DND-41 (cell line): Measurements from ENCODE around the gene DRC3.

Experiments
- ATAC-seq: fragments of 200-7000 bp; cut with Tn5 transposase; 3 replicates; pipeline ENCODE4 v1.9.1; 2021; ENCODE audit warnings: low read depth; ENCODE audit not compliant: insufficient read depth
- DNase-seq: peaks from one replicate; pipeline ENCODE4 v3.0.0-alpha.2; 2020
- H2AFZ ChIP-seq: 2 replicates; pipeline ENCODE4 v1.6.0; 2012; ENCODE audit warnings: low read depth, low read length
- H3K27ac ChIP-seq: 2 replicates; pipeline ENCODE4 v1.5.1; 2012; ENCODE audit warnings: low read length, inconsistent platforms
- H3K27me3 ChIP-seq: fragments of 200-600 bp; sonication (generic); 2 replicates; pipeline ENCODE4 v1.6.0; 2012; ENCODE audit warnings: low read length, mild to moderate bottlenecking, inconsistent platforms; ENCODE audit not compliant: insufficient read depth, poor library complexity
- H3K36me3 ChIP-seq: 2 replicates; pipeline ENCODE4 v1.5.1; 2012; ENCODE audit warnings: low read length, inconsistent platforms; ENCODE audit not compliant: insufficient read depth
- H3K4me1 ChIP-seq: 2 replicates; pipeline ENCODE4 v1.5.1; 2012; ENCODE audit warnings: mild to moderate bottlenecking, low read length; ENCODE audit not compliant: insufficient read depth
- H3K4me2 ChIP-seq: 2 replicates; pipeline ENCODE4 v1.6.0; 2012; ENCODE audit warnings: mild to moderate bottlenecking, moderate library complexity, low read length, inconsistent platforms; ENCODE audit not compliant: insufficient read depth
- H3K4me3 ChIP-seq, 2 experiments: fragments of 200-600 bp in 1 of 2; shearing (Covaris generic) in 1 of 2; 2 replicates each; pipeline ENCODE4 v1.5.1; 2012 to 2016; ENCODE audit warnings: inconsistent platforms in 2 of 2, low read length in 2 of 2, mild to moderate bottlenecking in 2 of 2, low read depth in 1 of 2, moderate library complexity in 1 of 2
- H3K79me2 ChIP-seq: 2 replicates; pipeline ENCODE4 v1.6.0; 2012; ENCODE audit warnings: low read length, inconsistent platforms; ENCODE audit not compliant: insufficient read depth
- H3K9ac ChIP-seq: 2 replicates; pipeline ENCODE4 v1.6.0; 2012; ENCODE audit warnings: low read depth, mild to moderate bottlenecking, inconsistent platforms, low read length, moderate library complexity
- H3K9me3 ChIP-seq: 2 replicates; pipeline ENCODE4 v1.5.1; 2012; ENCODE audit warnings: low read length, moderate library complexity, mild to moderate bottlenecking, inconsistent platforms; ENCODE audit not compliant: insufficient read depth, severe bottlenecking
- H4K20me1 ChIP-seq: 2 replicates; pipeline ENCODE4 v1.6.0; 2012; ENCODE audit warnings: low read length; ENCODE audit not compliant: insufficient read depth
- CTCF ChIP-seq: IDR thresholded peaks from 2 replicates; pipeline ENCODE4 v1.5.1; 2012; ENCODE audit warnings: borderline replicate concordance, low read length, moderate library complexity, mild to moderate bottlenecking; ENCODE audit not compliant: poor library complexity, severe bottlenecking; ENCODE audit errors: extremely low read depth
- EZH2 ChIP-seq: IDR thresholded peaks from 3 replicates; pipeline ENCODE4 v1.6.1; 2012; ENCODE audit warnings: borderline replicate concordance, low read depth, mild to moderate bottlenecking, moderate library complexity, low read length, inconsistent platforms; ENCODE audit not compliant: severe bottlenecking

The DRC3 gene

GRCh38 chr17:18025241-18025944 lies 52.7 kb downstream of the DRC3 start:
- DNase-seq: no peak
- H3K36me3 ChIP-seq: peaks cover 48% of the 10 kb centered on the region
- no peak overlapping the region for H3K4me3 ChIP-seq
- no peak for ATAC-seq
- H4K20me1 ChIP-seq: 0 out of 2 replicates have a peak, but pooled peaks cover 10% of the 10 kb centered on the region
- no peaks in the 10 kb centered on the region for H3K27me3 ChIP-seq
- no peak overlapping the region for H3K27ac ChIP-seq
- no peak overlapping the region for H3K4me2 ChIP-seq
- H3K9ac ChIP-seq: no peak overlapping the region
- TF ChIP-seq EZH2 (no peak), CTCF (no peak)
- no peaks in the 10 kb centered on the region for H3K9me3 ChIP-seq
- peaks cover 7% of the 10 kb centered on the region; the same call in 1 of the 2 replicates for H3K79me2 ChIP-seq
- H2AFZ ChIP-seq: no peak overlapping the region
- H3K4me1 ChIP-seq: no peaks in the 10 kb centered on the region

- Histone ChIP-seq H3K9me3 (no peaks in the 10 kb centered on the region), H3K79me2 (peaks cover 8% of the 10 kb centered on the region; the same call in 1 of the 2 replicates), H3K36me3 (peaks cover 43% of the 10 kb centered on the region), H3K4me1 (no peaks in the 10 kb centered on the region), H3K27ac (no peak overlapping the region), H4K20me1 (0 out of 2 replicates have a peak, but pooled peaks cover 10% of the 10 kb centered on the region), H3K27me3 (no peaks in the 10 kb centered on the region), H3K4me3 (no peak overlapping the region), H3K4me2 (no peak overlapping the region), H2AFZ (no peak overlapping the region), H3K9ac (no peak overlapping the region)
- ATAC-seq (no peak), DNase-seq (no peak)
- TF ChIP-seq CTCF (no peak), EZH2 (no peak)
Measured at GRCh38 chr17:18025945-18026776, 53.5 kb downstream of the DRC3 start.

- H3K79me2 ChIP-seq: peaks cover 16% of the 10 kb centered on the region
- H3K27me3 ChIP-seq: no peaks in the 10 kb centered on the region
- H3K4me3 ChIP-seq: no peak overlapping the region
- H3K4me2 ChIP-seq: no peak overlapping the region
- no peak for ATAC-seq
- H4K20me1 ChIP-seq: 0 out of 2 replicates have a peak, but pooled peaks cover 10% of the 10 kb centered on the region
- TF ChIP-seq EZH2: no peak
- no peak for TF ChIP-seq CTCF
- H3K27ac ChIP-seq: no peak overlapping the region
- no peaks in the 10 kb centered on the region for H3K9me3 ChIP-seq
- H3K4me1 ChIP-seq: no peaks in the 10 kb centered on the region
- no peak overlapping the region for H2AFZ ChIP-seq
- DNase-seq: no peak
- H3K36me3 ChIP-seq: peaks cover 35% of the 10 kb centered on the region
- H3K9ac ChIP-seq: no peak overlapping the region
Measured at GRCh38 chr17:18027280-18027679, 54.6 kb downstream of the DRC3 start.
